Measurements from ENCODE around the gene EFCAB8.

The EFCAB8 gene

GRCh38 chr20:32918296-32918695 lies 59.6 kb downstream of the EFCAB8 start:
- WGBS, 2 donors (ENCODE audit: extremely low coverage in 2 of 2, insufficient read length in 2 of 2, insufficient replicate concordance in 1 of 2), result no CpG with 5 or more reads among the region's 12 CpGs
- Histone ChIP-seq H3K4me2 (ENCODE audit: insufficient read depth, low read length, poor library complexity, severe bottlenecking) (no peak overlapping the region), H3K23ac (ENCODE audit: low read depth, low read length, poor library complexity) (peak overlapping the region; percentile 45), H3K14ac (ENCODE audit: low read length) (peak overlapping the region; percentile 47), H2BK120ac (ENCODE audit: low read depth, low read length) (no peak overlapping the region), H2AK5ac (ENCODE audit: low read depth, low read length) (no peak overlapping the region), H3K27me3 (ENCODE audit: control insufficient read depth in 3 of 3, insufficient read depth in 3 of 3, low read depth in 1 of 3, low read length in 3 of 3) (peaks cover 0 to 8% (median 0%) of the 10 kb centered on the region in 3 experiments), H2AFZ (ENCODE audit: low read length) (no peak overlapping the region), H4K91ac (ENCODE audit: low read depth, low read length, poor library complexity) (no peak overlapping the region), H4K8ac (ENCODE audit: low read depth, low read length) (no peak overlapping the region), H3K4me1 (ENCODE audit: control insufficient read depth in 2 of 2, insufficient read depth in 1 of 2, low read depth in 1 of 2, low read length in 2 of 2) (no peaks in the 10 kb centered on the region), H2BK15ac (ENCODE audit: low read length) (no peak overlapping the region), H3K36me3 (replicated peaks in 1 of 2; ENCODE audit: control insufficient read depth in 2 of 2, insufficient read depth in 2 of 2, low read length in 2 of 2) (no peaks in the 10 kb centered on the region), H3K27ac (replicated peaks; ENCODE audit: low read length) (no peak overlapping the region), H3K9ac (ENCODE audit: low read depth, low read length, poor library complexity) (no peak overlapping the region), H2BK5ac (ENCODE audit: low read length) (no peak overlapping the region), H3K9me3 (replicated peaks in 1 of 2; ENCODE audit: control insufficient read depth in 2 of 2, insufficient read depth in 1 of 2, low read depth in 1 of 2, low read length in 2 of 2) (peaks cover 0 to 4% of the 10 kb centered on the region in 2 donors), H3K4me3 (ENCODE audit: low read length in 2 of 2) (no peak overlapping the region), H3K4ac (ENCODE audit: low read length) (no peak overlapping the region), H3K79me1 (ENCODE audit: low read depth, low read length) (no peaks in the 10 kb centered on the region), H2BK12ac (ENCODE audit: low read length) (peak overlapping the region; percentile 27), H3K18ac (ENCODE audit: low read length) (no peak overlapping the region)
- DNase-seq (ENCODE audit: low spot score), result no peak

GRCh38 chr20:32918751-32919150 lies 60.0 kb downstream of the EFCAB8 start:
- Histone ChIP-seq H3K18ac (ENCODE audit: low read length) (no peak overlapping the region), H4K8ac (ENCODE audit: low read depth, low read length) (no peak overlapping the region), H3K4me1 (ENCODE audit: control insufficient read depth in 2 of 2, insufficient read depth in 1 of 2, low read depth in 1 of 2, low read length in 2 of 2) (no peaks in the 10 kb centered on the region), H3K14ac (ENCODE audit: low read length) (peak overlapping the region; percentile 47), H3K9ac (ENCODE audit: low read depth, low read length, poor library complexity) (no peak overlapping the region), H3K27me3 (ENCODE audit: control insufficient read depth in 3 of 3, insufficient read depth in 3 of 3, low read depth in 1 of 3, low read length in 3 of 3) (peaks cover 0 to 8% (median 0%) of the 10 kb centered on the region in 3 experiments), H2BK5ac (ENCODE audit: low read length) (no peak overlapping the region), H3K4me2 (ENCODE audit: insufficient read depth, low read length, poor library complexity, severe bottlenecking) (no peak overlapping the region), H3K23ac (ENCODE audit: low read depth, low read length, poor library complexity) (no peak overlapping the region), H3K4me3 (ENCODE audit: low read length in 2 of 2) (no peak overlapping the region), H3K36me3 (replicated peaks in 1 of 2; ENCODE audit: control insufficient read depth in 2 of 2, insufficient read depth in 2 of 2, low read length in 2 of 2) (no peaks in the 10 kb centered on the region), H2BK12ac (ENCODE audit: low read length) (no peak overlapping the region), H2AK5ac (ENCODE audit: low read depth, low read length) (no peak overlapping the region), H4K91ac (ENCODE audit: low read depth, low read length, poor library complexity) (no peak overlapping the region), H3K79me1 (ENCODE audit: low read depth, low read length) (no peaks in the 10 kb centered on the region), H3K9me3 (replicated peaks in 1 of 2; ENCODE audit: control insufficient read depth in 2 of 2, insufficient read depth in 1 of 2, low read depth in 1 of 2, low read length in 2 of 2) (peaks cover 0 to 4% of the 10 kb centered on the region in 2 donors), H2AFZ (ENCODE audit: low read length) (no peak overlapping the region), H3K4ac (ENCODE audit: low read length) (no peak overlapping the region), H2BK120ac (ENCODE audit: low read depth, low read length) (no peak overlapping the region), H2BK15ac (ENCODE audit: low read length) (no peak overlapping the region), H3K27ac (replicated peaks; ENCODE audit: low read length) (no peak overlapping the region)
- no peak for DNase-seq (ENCODE audit: low spot score)
- no CpG with 5 or more reads among the region's 1 CpG for WGBS, 2 donors (ENCODE audit: extremely low coverage in 2 of 2, insufficient read length in 2 of 2, insufficient replicate concordance in 1 of 2)

- H3K9ac ChIP-seq (ENCODE audit: low read depth, low read length, poor library complexity), result no peak overlapping the region
- H3K4me2 ChIP-seq (ENCODE audit: insufficient read depth, low read length, poor library complexity, severe bottlenecking), result no peak overlapping the region
- H2BK12ac ChIP-seq (ENCODE audit: low read length), result no peak overlapping the region
- no peak overlapping the region for H3K27ac ChIP-seq (replicated peaks; ENCODE audit: low read length)
- no peak for DNase-seq (ENCODE audit: low spot score)
- H3K9me3 ChIP-seq (replicated peaks in 1 of 2; ENCODE audit: control insufficient read depth in 2 of 2, insufficient read depth in 1 of 2, low read depth in 1 of 2, low read length in 2 of 2), result peaks cover 0 to 4% of the 10 kb centered on the region in 2 donors
- no peak overlapping the region for H2AFZ ChIP-seq (ENCODE audit: low read length)
- H2AK5ac ChIP-seq (ENCODE audit: low read depth, low read length), result no peak overlapping the region
- H3K4ac ChIP-seq (ENCODE audit: low read length), result no peak overlapping the region
- no peak overlapping the region for H3K18ac ChIP-seq (ENCODE audit: low read length)
- H3K27me3 ChIP-seq (ENCODE audit: control insufficient read depth in 3 of 3, insufficient read depth in 3 of 3, low read depth in 1 of 3, low read length in 3 of 3), result peaks cover 0 to 8% (median 0%) of the 10 kb centered on the region in 3 experiments
- H4K8ac ChIP-seq (ENCODE audit: low read depth, low read length), result no peak overlapping the region
- no peak overlapping the region for H4K91ac ChIP-seq (ENCODE audit: low read depth, low read length, poor library complexity)
- H3K79me1 ChIP-seq (ENCODE audit: low read depth, low read length), result no peaks in the 10 kb centered on the region
- no peak overlapping the region for H3K4me3 ChIP-seq (ENCODE audit: low read length in 2 of 2)
- H2BK5ac ChIP-seq (ENCODE audit: low read length), result no peak overlapping the region
- H2BK15ac ChIP-seq (ENCODE audit: low read length), result no peak overlapping the region
- H2BK120ac ChIP-seq (ENCODE audit: low read depth, low read length), result no peak overlapping the region
- H3K14ac ChIP-seq (ENCODE audit: low read length), result no peak overlapping the region
- no peaks in the 10 kb centered on the region for H3K4me1 ChIP-seq (ENCODE audit: control insufficient read depth in 2 of 2, insufficient read depth in 1 of 2, low read depth in 1 of 2, low read length in 2 of 2)
- no peaks in the 10 kb centered on the region for H3K36me3 ChIP-seq (replicated peaks in 1 of 2; ENCODE audit: control insufficient read depth in 2 of 2, insufficient read depth in 2 of 2, low read length in 2 of 2)
- no peak overlapping the region for H3K23ac ChIP-seq (ENCODE audit: low read depth, low read length, poor library complexity)
- WGBS, 2 donors (ENCODE audit: extremely low coverage in 2 of 2, insufficient read length in 2 of 2, insufficient replicate concordance in 1 of 2), result no CpG with 5 or more reads among the region's 12 CpGs
Measured at GRCh38 chr20:32920066-32920465, 61.3 kb downstream of the EFCAB8 start.

- Histone ChIP-seq H3K9me3 (replicated peaks in 1 of 2; ENCODE audit: control insufficient read depth in 2 of 2, insufficient read depth in 1 of 2, low read depth in 1 of 2, low read length in 2 of 2) (peaks cover 0 to 4% of the 10 kb centered on the region in 2 donors), H4K8ac (ENCODE audit: low read depth, low read length) (no peak overlapping the region), H3K27ac (replicated peaks; ENCODE audit: low read length) (no peak overlapping the region), H3K27me3 (ENCODE audit: control insufficient read depth in 3 of 3, insufficient read depth in 3 of 3, low read depth in 1 of 3, low read length in 3 of 3) (peaks cover 0 to 8% (median 0%) of the 10 kb centered on the region in 3 experiments), H3K18ac (ENCODE audit: low read length) (no peak overlapping the region), H2BK5ac (ENCODE audit: low read length) (no peak overlapping the region), H3K4ac (ENCODE audit: low read length) (no peak overlapping the region), H2BK12ac (ENCODE audit: low read length) (no peak overlapping the region), H3K36me3 (replicated peaks in 1 of 2; ENCODE audit: control insufficient read depth in 2 of 2, insufficient read depth in 2 of 2, low read length in 2 of 2) (no peaks in the 10 kb centered on the region), H3K23ac (ENCODE audit: low read depth, low read length, poor library complexity) (no peak overlapping the region), H2AK5ac (ENCODE audit: low read depth, low read length) (no peak overlapping the region), H4K91ac (ENCODE audit: low read depth, low read length, poor library complexity) (no peak overlapping the region), H3K4me3 (ENCODE audit: low read length in 2 of 2) (no peak overlapping the region), H3K4me2 (ENCODE audit: insufficient read depth, low read length, poor library complexity, severe bottlenecking) (no peak overlapping the region), H3K4me1 (ENCODE audit: control insufficient read depth in 2 of 2, insufficient read depth in 1 of 2, low read depth in 1 of 2, low read length in 2 of 2) (no peaks in the 10 kb centered on the region), H2BK15ac (ENCODE audit: low read length) (no peak overlapping the region), H2BK120ac (ENCODE audit: low read depth, low read length) (no peak overlapping the region), H2AFZ (ENCODE audit: low read length) (no peak overlapping the region), H3K9ac (ENCODE audit: low read depth, low read length, poor library complexity) (no peak overlapping the region), H3K14ac (ENCODE audit: low read length) (no peak overlapping the region), H3K79me1 (ENCODE audit: low read depth, low read length) (no peaks in the 10 kb centered on the region)
- no peak for DNase-seq (ENCODE audit: low spot score)
- no CpG with 5 or more reads among the region's 6 CpGs for WGBS, 2 donors (ENCODE audit: extremely low coverage in 2 of 2, insufficient read length in 2 of 2, insufficient replicate concordance in 1 of 2)
Measured at GRCh38 chr20:32920530-32921298, 62.0 kb downstream of the EFCAB8 start.

Measured in neuronal stem cell (in vitro differentiated cells).